HG03457 (cell line): Measurements from ENCODE around the gene KLHL29.

Experiments
- ATAC-seq: cut with Tn5 transposase; IDR thresholded peaks from one replicate; pipeline ENCODE4 v1.9.1; 2021; ENCODE audit warnings: moderate number of reproducible peaks; ENCODE audit not compliant: unreplicated experiment

Gene KLHL29

GRCh38 chr2:23468474-23469141 is 83.6 kb downstream of the KLHL29 start:
- no peak for ATAC-seq

GRCh38 chr2:23469142-23469540 is 84.2 kb downstream of the KLHL29 start:
- ATAC-seq, result no peak

- ATAC-seq, result no peak
Measured at GRCh38 chr2:23475036-23475435, 90.1 kb downstream of the KLHL29 start.

GRCh38 chr2:23475473-23475872 is 90.5 kb downstream of the KLHL29 start:
- ATAC-seq, result no peak

GRCh38 chr2:23476786-23477185 is 91.8 kb downstream of the KLHL29 start:
- no peak for ATAC-seq

- ATAC-seq, result no peak
Measured at GRCh38 chr2:23477392-23477791, 92.4 kb downstream of the KLHL29 start.

GRCh38 chr2:23478087-23478932 is 93.3 kb downstream of the KLHL29 start:
- ATAC-seq, result no peak

- ATAC-seq, result no peak
Measured at GRCh38 chr2:23478933-23479683, 94.1 kb downstream of the KLHL29 start.

- ATAC-seq, result no peak
Measured at GRCh38 chr2:23480957-23481797, 96.2 kb downstream of the KLHL29 start.

- ATAC-seq, result no peak
Measured at GRCh38 chr2:23482188-23482587, 97.2 kb downstream of the KLHL29 start.

GRCh38 chr2:23482607-23483006 is 97.6 kb downstream of the KLHL29 start:
- ATAC-seq, result no peak

GRCh38 chr2:23483791-23484190 is 98.8 kb downstream of the KLHL29 start:
- ATAC-seq, result no peak

- ATAC-seq, result no peak
Measured at GRCh38 chr2:23484275-23484674, 99.3 kb downstream of the KLHL29 start.

- no peak for ATAC-seq
Measured at GRCh38 chr2:23484767-23485166, 99.8 kb downstream of the KLHL29 start.

GRCh38 chr2:23485261-23485660 is 100.3 kb downstream of the KLHL29 start:
- no peak for ATAC-seq

- no peak for ATAC-seq
Measured at GRCh38 chr2:23485841-23486683, 101.1 kb downstream of the KLHL29 start.

GRCh38 chr2:23486684-23487075 is 101.7 kb downstream of the KLHL29 start:
- no peak for ATAC-seq

- ATAC-seq, result no peak
Measured at GRCh38 chr2:23487735-23488492, 102.9 kb downstream of the KLHL29 start.

- no peak for ATAC-seq
Measured at GRCh38 chr2:23488584-23488983, 103.6 kb downstream of the KLHL29 start.
